Right kidney (tissue), 1 donor: ENCODE measurements around the gene CD99.
"Not testable (repeated sequence)": the region's sequence is repeated elsewhere in the genome, so short reads cannot be mapped to it uniquely, and the experiment has no call there.

Experiments
- DNase-seq: peaks from one replicate; pipeline ENCODE4 v3.0.0-alpha.2; 2016

The CD99 gene

GRCh38 chrX:2672084-2672483 lies 19.0 kb upstream of the CD99 start:
- DNase-seq: no peak

- DNase-seq: no peak
Measured at GRCh38 chrX:2673611-2674010, 17.5 kb upstream of the CD99 start.

GRCh38 chrX:2675657-2676200 lies 15.4 kb upstream of the CD99 start:
- not testable (repeated sequence) for DNase-seq

GRCh38 chrX:2676794-2677675 lies 14.1 kb upstream of the CD99 start:
- DNase-seq: no peak

GRCh38 chrX:2677764-2678163 lies 13.3 kb upstream of the CD99 start:
- DNase-seq: no peak

- DNase-seq: no peak
Measured at GRCh38 chrX:2678583-2678982, 12.5 kb upstream of the CD99 start.

GRCh38 chrX:2679534-2680485 lies 11.3 kb upstream of the CD99 start:
- no peak for DNase-seq

- DNase-seq: no peak
Measured at GRCh38 chrX:2680486-2681348, 10.4 kb upstream of the CD99 start.

- no peak for DNase-seq
Measured at GRCh38 chrX:2682565-2683177, 8.4 kb upstream of the CD99 start.

GRCh38 chrX:2684256-2684655 lies 6.8 kb upstream of the CD99 start:
- no peak for DNase-seq

- DNase-seq: no peak
Measured at GRCh38 chrX:2685886-2686285, 5.2 kb upstream of the CD99 start.

- DNase-seq: peak; percentile 51
Measured at GRCh38 chrX:2689773-2690666, 1.1 kb upstream of the CD99 start.

GRCh38 chrX:2691543-2692220 lies 587 bp downstream of the CD99 start:
- no peak for DNase-seq

- DNase-seq: peak; percentile 32
Measured at GRCh38 chrX:2692221-2693112, 1.4 kb downstream of the CD99 start.

- no peak for DNase-seq
Measured at GRCh38 chrX:2693113-2694002, 2.3 kb downstream of the CD99 start.

GRCh38 chrX:2694914-2695267 lies 3.8 kb downstream of the CD99 start:
- no peak for DNase-seq

GRCh38 chrX:2696698-2697215 lies 5.7 kb downstream of the CD99 start:
- DNase-seq: no peak
